ENCODE results near the gene CDH5. TPM values are rescaled to one million over a fixed set of nuclear protein-coding genes. Genes with fewer than 3 reads are reported as not detected.
"Not testable (repeated sequence)": the region's sequence is repeated elsewhere in the genome, so short reads cannot be mapped to it uniquely, and the experiment has no call there.

Gene CDH5
- total RNA-seq, 2 experiments from 2014 or later = not detected

GRCh38 chr16:66325717-66326376, 40.6 kb upstream of the CDH5 start:
- no peak for DNase-seq (ENCODE audit: low spot score)
- Histone ChIP-seq H3K27ac (ENCODE audit: low read depth, low read length, poor library complexity, severe bottlenecking) (no peak overlapping the region), H3K36me3 (ENCODE audit: insufficient read depth, low read length) (no peaks in the 10 kb centered on the region), H3K9me3 (ENCODE audit: low read length) (no peaks in the 10 kb centered on the region), H3K4me1 (ENCODE audit: insufficient read depth, low read length, poor library complexity, severe bottlenecking) (no peaks in the 10 kb centered on the region), H3K4me3 (ENCODE audit: low read depth, low read length, poor library complexity, severe bottlenecking) (no peak overlapping the region), H3K9me2 (ENCODE audit: insufficient read depth, low read length) (no peaks in the 10 kb centered on the region), H3K79me2 (ENCODE audit: insufficient read depth, low read depth, low read length) (no peaks in the 10 kb centered on the region), H3K4me2 (ENCODE audit: low read length) (no peak overlapping the region), H2AFZ (ENCODE audit: low read length) (no peak overlapping the region), H4K20me1 (ENCODE audit: insufficient read depth, low read length) (no peaks in the 10 kb centered on the region)
- TF ChIP-seq EZH2phosphoT487 (IDR thresholded peaks at IDR 0.05; ENCODE audit: borderline replicate concordance, low read depth, low read length) = no peak
- intact Hi-C loops (cut with micrococcal nuclease; ENCODE audit: unreplicated experiment) = no loop called here
- POLR2A ChIA-PET = no interaction called here
- no TSS peak for BruUV-seq (replicated peaks)
- CTCF ChIA-PET (ENCODE audit: unreplicated experiment) = interaction anchor here (0.6 kb wide), 2 partner anchors 12 to 16 kb away, joined by 3 to 4 read pairs; no protein-coding TSS in a partner anchor

- ChIA-PET CTCF (ENCODE audit: unreplicated experiment) (no interaction called here), POLR2A (no interaction called here)
- no TSS peak for BruUV-seq (replicated peaks)
- H3K9me3 ChIP-seq (ENCODE audit: low read length) = no peaks in the 10 kb centered on the region
- no peaks in the 10 kb centered on the region for H4K20me1 ChIP-seq (ENCODE audit: insufficient read depth, low read length)
- no peaks in the 10 kb centered on the region for H3K36me3 ChIP-seq (ENCODE audit: insufficient read depth, low read length)
- H3K4me1 ChIP-seq (ENCODE audit: insufficient read depth, low read length, poor library complexity, severe bottlenecking) = no peaks in the 10 kb centered on the region
- H2AFZ ChIP-seq (ENCODE audit: low read length) = no peak overlapping the region
- no peak for TF ChIP-seq EZH2phosphoT487 (IDR thresholded peaks at IDR 0.05; ENCODE audit: borderline replicate concordance, low read depth, low read length)
- TF ChIP-seq CTCF (conservative IDR thresholded peaks at IDR 0.05; ENCODE audit: low read length) = no peak
- no peak overlapping the region for H3K4me3 ChIP-seq (ENCODE audit: low read depth, low read length, poor library complexity, severe bottlenecking)
- no peak overlapping the region for H3K27ac ChIP-seq (ENCODE audit: low read depth, low read length, poor library complexity, severe bottlenecking)
- no peak overlapping the region for H3K4me2 ChIP-seq (ENCODE audit: low read length)
- no peak for DNase-seq (ENCODE audit: low spot score)
- intact Hi-C loops (cut with micrococcal nuclease; ENCODE audit: unreplicated experiment) = no loop called here
- no peaks in the 10 kb centered on the region for H3K9me2 ChIP-seq (ENCODE audit: insufficient read depth, low read length)
- no peaks in the 10 kb centered on the region for H3K79me2 ChIP-seq (ENCODE audit: insufficient read depth, low read depth, low read length)
These were observed 39.4 kb upstream of the CDH5 start for GRCh38 chr16:66326991-66327513.

- TF ChIP-seq EZH2phosphoT487 (IDR thresholded peaks at IDR 0.05; ENCODE audit: borderline replicate concordance, low read depth, low read length) (no peak), CTCF (conservative IDR thresholded peaks at IDR 0.05; ENCODE audit: low read length) (no peak)
- Histone ChIP-seq H3K9me2 (ENCODE audit: insufficient read depth, low read length) (no peaks in the 10 kb centered on the region), H3K4me1 (ENCODE audit: insufficient read depth, low read length, poor library complexity, severe bottlenecking) (no peaks in the 10 kb centered on the region), H3K36me3 (ENCODE audit: insufficient read depth, low read length) (no peaks in the 10 kb centered on the region), H4K20me1 (ENCODE audit: insufficient read depth, low read length) (no peaks in the 10 kb centered on the region), H3K4me2 (ENCODE audit: low read length) (no peak overlapping the region), H3K27ac (ENCODE audit: low read depth, low read length, poor library complexity, severe bottlenecking) (no peak overlapping the region), H3K79me2 (ENCODE audit: insufficient read depth, low read depth, low read length) (no peaks in the 10 kb centered on the region), H2AFZ (ENCODE audit: low read length) (no peak overlapping the region), H3K4me3 (ENCODE audit: low read depth, low read length, poor library complexity, severe bottlenecking) (no peak overlapping the region), H3K9me3 (ENCODE audit: low read length) (no peaks in the 10 kb centered on the region)
- POLR2A ChIA-PET = interaction anchor here (0.9 kb wide), 1 partner anchor 9 kb away, joined by 3 read pairs; no protein-coding TSS in a partner anchor
- no TSS peak for BruUV-seq (replicated peaks)
- DNase-seq (ENCODE audit: low spot score) = no peak
- intact Hi-C loops (cut with micrococcal nuclease; ENCODE audit: unreplicated experiment) = no loop called here
- CTCF ChIA-PET (ENCODE audit: unreplicated experiment) = no interaction called here
These were observed 38.2 kb upstream of the CDH5 start for GRCh38 chr16:66328282-66328681.

- BruUV-seq (replicated peaks); H3K79me2 ChIP-seq (ENCODE audit: insufficient read depth, low read depth, low read length); H3K9me2 ChIP-seq (ENCODE audit: insufficient read depth, low read length); POLR2A ChIA-PET; intact Hi-C loops (cut with micrococcal nuclease; ENCODE audit: unreplicated experiment); H3K27ac ChIP-seq (ENCODE audit: low read depth, low read length, poor library complexity, severe bottlenecking); DNase-seq (ENCODE audit: low spot score); H4K20me1 ChIP-seq (ENCODE audit: insufficient read depth, low read length); H2AFZ ChIP-seq (ENCODE audit: low read length); H3K9me3 ChIP-seq (ENCODE audit: low read length); H3K4me2 ChIP-seq (ENCODE audit: low read length); H3K4me3 ChIP-seq (ENCODE audit: low read depth, low read length, poor library complexity, severe bottlenecking); CTCF ChIA-PET (ENCODE audit: unreplicated experiment); H3K36me3 ChIP-seq (ENCODE audit: insufficient read depth, low read length); H3K4me1 ChIP-seq (ENCODE audit: insufficient read depth, low read length, poor library complexity, severe bottlenecking): not testable (repeated sequence)
These were observed 35.0 kb upstream of the CDH5 start for GRCh38 chr16:66331464-66331863.
